Type B pancreatic cell (in vitro differentiated cells): ENCODE measurements around the gene TSPAN15. TPM values are rescaled to one million over a fixed set of nuclear protein-coding genes. Genes with fewer than 3 reads are reported as not detected.

Experiments
- DNase-seq: peaks from one replicate; pipeline ENCODE4 v3.0.0; 2021; ENCODE audit warnings: mixed read lengths; ENCODE audit not compliant: unreplicated experiment; ENCODE audit errors: extremely low spot score
- H3K27ac Mint-ChIP-seq: 2 replicates; pipeline ENCODE4 v1.8.0; 2021; ENCODE audit warnings: mild to moderate bottlenecking, mixed read lengths
- H3K27me3 Mint-ChIP-seq: 2 replicates; pipeline ENCODE4 v1.8.0; 2021; ENCODE audit warnings: mixed read lengths
- H3K36me3 Mint-ChIP-seq: 2 replicates; pipeline ENCODE4 v1.8.0; 2021; ENCODE audit warnings: mixed read lengths
- H3K4me1 Mint-ChIP-seq: one replicate; pipeline ENCODE4 v1.8.0; 2021; ENCODE audit warnings: mixed read lengths; ENCODE audit not compliant: unreplicated experiment
- H3K4me3 Mint-ChIP-seq: 2 replicates; pipeline ENCODE4 v1.8.0; 2021; ENCODE audit warnings: mild to moderate bottlenecking, mixed read lengths
- H3K9me3 Mint-ChIP-seq: 2 replicates; pipeline ENCODE4 v1.8.0; 2021; ENCODE audit warnings: mixed read lengths
- total RNA-seq: library from RNA; stranded (reverse); gene quantifications from 2 replicates; pipeline ENCODE4 v1.2.1, GENCODE V29; 2021; ENCODE audit warnings: low replicate concordance
- TF ChIP-seq, protein P1 (sequence below): fragments of 200-600 bp; sonication (generic); conservative IDR thresholded peaks from 2 replicates; pipeline ENCODE4 v1.5.0; 2021; ENCODE audit warnings: antibody characterized with exemption, mild to moderate bottlenecking

Gene TSPAN15
- total RNA-seq, 1 donor from 2014 or later = 19.7 TPM

DNA sequence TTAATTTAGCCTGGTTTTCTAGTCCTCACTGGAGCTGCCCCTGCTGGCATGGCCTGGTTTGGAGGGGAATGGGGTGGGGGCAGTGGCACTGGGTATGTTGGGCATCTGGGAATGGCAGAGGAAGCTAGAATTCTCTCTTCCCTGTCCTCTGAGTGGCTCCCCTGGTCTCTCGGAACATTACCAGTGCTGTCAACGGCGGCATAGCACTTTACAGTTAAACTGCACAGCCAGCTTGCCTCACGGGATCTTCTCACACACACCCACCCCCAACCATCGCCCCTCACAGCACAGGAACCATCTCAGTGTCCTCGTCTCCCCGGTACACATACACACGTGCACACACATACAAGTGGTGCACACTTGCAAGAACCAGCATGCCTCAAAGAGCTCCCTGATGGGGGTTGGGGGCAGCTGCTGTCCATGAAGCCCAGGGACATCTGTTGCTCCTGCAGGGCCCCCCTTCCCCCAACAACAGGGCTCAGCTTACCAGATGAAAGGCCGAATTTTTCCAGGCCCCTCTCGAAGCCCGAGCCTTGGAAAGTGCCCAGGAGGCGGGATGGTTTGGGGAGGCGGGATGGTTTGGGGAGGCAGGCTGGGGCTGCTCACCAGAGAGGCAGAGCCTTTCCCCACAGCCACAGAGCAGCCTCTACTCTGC is 41.0 kb downstream of the TSPAN15 start:
- Mint-ChIP-seq H3K27me3 (no peaks in the 10 kb centered on the region), H3K9me3 (peaks cover 10% of the 10 kb centered on the region), H3K27ac (peak overlapping the region; percentile 66), H3K36me3 (peaks cover 8% of the 10 kb centered on the region), H3K4me3 (no peak overlapping the region), H3K4me1 (peaks cover 12% of the 10 kb centered on the region)
- TF ChIP-seq, protein P1, sequence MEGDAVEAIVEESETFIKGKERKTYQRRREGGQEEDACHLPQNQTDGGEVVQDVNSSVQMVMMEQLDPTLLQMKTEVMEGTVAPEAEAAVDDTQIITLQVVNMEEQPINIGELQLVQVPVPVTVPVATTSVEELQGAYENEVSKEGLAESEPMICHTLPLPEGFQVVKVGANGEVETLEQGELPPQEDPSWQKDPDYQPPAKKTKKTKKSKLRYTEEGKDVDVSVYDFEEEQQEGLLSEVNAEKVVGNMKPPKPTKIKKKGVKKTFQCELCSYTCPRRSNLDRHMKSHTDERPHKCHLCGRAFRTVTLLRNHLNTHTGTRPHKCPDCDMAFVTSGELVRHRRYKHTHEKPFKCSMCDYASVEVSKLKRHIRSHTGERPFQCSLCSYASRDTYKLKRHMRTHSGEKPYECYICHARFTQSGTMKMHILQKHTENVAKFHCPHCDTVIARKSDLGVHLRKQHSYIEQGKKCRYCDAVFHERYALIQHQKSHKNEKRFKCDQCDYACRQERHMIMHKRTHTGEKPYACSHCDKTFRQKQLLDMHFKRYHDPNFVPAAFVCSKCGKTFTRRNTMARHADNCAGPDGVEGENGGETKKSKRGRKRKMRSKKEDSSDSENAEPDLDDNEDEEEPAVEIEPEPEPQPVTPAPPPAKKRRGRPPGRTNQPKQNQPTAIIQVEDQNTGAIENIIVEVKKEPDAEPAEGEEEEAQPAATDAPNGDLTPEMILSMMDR = no peak
- DNase-seq = no peak

DNA sequence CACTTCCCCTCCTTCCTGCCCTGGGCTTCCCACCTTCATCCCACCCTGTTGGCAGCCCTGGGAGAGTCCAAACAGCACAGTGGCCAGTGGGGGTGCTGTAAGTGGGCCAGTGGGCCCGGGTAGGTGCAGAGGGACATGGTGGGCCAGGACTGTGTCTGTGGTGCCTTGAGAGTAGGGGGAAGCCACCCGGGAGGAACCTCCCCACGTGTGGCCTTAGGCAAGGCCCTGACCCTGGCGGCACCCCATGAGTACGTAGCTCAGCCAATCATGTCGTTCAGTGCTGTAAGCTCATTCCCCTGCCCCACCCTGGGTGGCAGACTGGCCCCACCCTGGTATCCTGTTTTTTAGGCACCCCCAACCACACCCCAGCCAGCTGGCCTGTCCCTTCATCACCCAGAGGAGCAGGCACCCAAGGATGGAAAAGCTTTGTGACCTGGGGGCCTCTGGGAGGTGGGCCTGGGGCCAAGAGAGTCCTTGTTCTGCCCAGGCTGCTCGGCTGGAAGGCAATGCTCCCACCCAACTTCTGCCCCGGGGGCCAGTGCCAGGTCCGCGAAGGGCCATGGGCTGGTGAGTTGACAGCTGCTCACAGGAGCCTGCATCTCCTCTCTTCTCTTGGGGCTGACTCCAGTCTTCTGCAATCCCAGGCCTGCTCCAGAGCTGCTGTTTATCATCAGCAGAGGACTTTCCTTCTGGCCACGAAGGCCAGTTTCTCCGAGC is 41.6 kb downstream of the TSPAN15 start:
- no peak overlapping the region for H3K27ac Mint-ChIP-seq
- peaks cover 7% of the 10 kb centered on the region for H3K9me3 Mint-ChIP-seq
- H3K36me3 Mint-ChIP-seq = peaks cover 8% of the 10 kb centered on the region
- TF ChIP-seq, protein P1 = no peak
- no peak overlapping the region for H3K4me3 Mint-ChIP-seq
- H3K4me1 Mint-ChIP-seq = peaks cover 12% of the 10 kb centered on the region
- DNase-seq = no peak
- no peaks in the 10 kb centered on the region for H3K27me3 Mint-ChIP-seq

DNA sequence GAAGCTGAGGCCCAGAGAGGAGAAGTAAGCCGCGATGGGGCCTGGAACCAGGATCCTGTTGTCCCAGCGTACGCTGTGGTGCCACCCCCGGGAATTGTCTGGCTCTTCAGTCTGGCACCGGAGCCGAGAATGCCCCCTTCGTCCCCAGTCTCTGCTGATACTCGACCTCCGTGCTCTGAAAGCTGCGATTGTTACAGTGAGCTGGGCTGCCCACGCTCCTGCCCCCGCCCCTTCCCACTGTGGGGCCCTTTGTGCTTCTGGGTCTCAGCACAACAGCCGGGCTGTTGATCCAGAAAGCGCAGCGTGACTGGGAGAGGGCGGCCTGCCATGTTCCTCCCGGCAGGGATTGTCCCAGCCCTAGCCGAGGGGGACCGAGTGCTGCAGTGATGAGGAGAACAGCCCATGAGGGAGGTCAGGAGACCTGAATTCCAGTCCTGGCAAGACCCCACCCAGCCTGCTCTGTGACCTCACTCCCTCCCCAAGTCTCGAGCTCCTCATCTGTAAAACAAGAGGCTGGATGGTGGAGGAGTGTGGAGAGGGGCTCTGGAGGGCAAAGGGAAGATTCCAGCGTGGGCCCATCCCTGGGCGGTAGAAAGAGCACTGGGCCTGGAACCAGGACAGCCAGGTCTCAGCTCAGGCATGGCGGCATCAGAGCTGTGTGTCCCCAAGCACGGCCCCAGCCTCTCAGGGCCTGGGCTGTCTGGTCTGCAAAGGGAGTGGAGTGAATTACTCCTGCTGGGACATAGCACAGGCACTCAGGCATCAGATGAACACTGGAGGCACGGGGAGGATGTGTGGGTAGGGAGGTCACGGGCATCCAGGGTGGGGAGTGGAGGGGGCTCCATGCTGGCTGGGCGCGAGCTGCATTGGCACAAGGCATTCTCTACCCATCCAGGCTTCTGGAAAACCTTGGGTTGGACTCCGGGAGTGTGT is 43.6 kb downstream of the TSPAN15 start:
- peaks cover 16% of the 10 kb centered on the region for H3K4me1 Mint-ChIP-seq
- no peaks in the 10 kb centered on the region for H3K9me3 Mint-ChIP-seq
- H3K36me3 Mint-ChIP-seq = no peaks in the 10 kb centered on the region
- no peaks in the 10 kb centered on the region for H3K27me3 Mint-ChIP-seq
- no peak overlapping the region for H3K27ac Mint-ChIP-seq
- H3K4me3 Mint-ChIP-seq = peak overlapping the region; percentile 7
- DNase-seq = no peak
- TF ChIP-seq, protein P1 = no peak

DNA sequence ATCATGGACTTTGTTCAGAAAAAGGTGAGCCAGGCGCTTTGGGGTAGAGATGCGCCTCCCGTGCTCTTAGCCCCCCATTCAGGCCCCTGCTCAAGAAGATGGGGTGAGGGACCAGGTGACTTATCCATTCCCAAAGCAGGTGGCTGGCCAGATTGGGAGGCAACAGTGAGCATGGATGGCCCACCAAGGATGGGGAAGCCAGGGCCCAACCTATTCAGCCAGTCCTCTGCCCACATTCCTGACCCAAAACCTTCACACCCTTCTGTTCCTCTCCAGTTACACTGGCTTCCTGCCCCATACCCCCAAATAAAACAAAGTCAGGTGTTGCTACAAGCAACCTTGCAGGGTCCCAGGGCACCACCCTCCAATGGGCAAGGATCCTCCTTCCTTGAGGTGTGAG is 44.4 kb downstream of the TSPAN15 start:
- Mint-ChIP-seq H3K27ac (no peak overlapping the region), H3K36me3 (no peaks in the 10 kb centered on the region), H3K4me1 (peaks cover 16% of the 10 kb centered on the region), H3K27me3 (no peaks in the 10 kb centered on the region), H3K9me3 (no peaks in the 10 kb centered on the region), H3K4me3 (no peak overlapping the region)
- TF ChIP-seq, protein P1 = no peak
- no peak for DNase-seq

DNA sequence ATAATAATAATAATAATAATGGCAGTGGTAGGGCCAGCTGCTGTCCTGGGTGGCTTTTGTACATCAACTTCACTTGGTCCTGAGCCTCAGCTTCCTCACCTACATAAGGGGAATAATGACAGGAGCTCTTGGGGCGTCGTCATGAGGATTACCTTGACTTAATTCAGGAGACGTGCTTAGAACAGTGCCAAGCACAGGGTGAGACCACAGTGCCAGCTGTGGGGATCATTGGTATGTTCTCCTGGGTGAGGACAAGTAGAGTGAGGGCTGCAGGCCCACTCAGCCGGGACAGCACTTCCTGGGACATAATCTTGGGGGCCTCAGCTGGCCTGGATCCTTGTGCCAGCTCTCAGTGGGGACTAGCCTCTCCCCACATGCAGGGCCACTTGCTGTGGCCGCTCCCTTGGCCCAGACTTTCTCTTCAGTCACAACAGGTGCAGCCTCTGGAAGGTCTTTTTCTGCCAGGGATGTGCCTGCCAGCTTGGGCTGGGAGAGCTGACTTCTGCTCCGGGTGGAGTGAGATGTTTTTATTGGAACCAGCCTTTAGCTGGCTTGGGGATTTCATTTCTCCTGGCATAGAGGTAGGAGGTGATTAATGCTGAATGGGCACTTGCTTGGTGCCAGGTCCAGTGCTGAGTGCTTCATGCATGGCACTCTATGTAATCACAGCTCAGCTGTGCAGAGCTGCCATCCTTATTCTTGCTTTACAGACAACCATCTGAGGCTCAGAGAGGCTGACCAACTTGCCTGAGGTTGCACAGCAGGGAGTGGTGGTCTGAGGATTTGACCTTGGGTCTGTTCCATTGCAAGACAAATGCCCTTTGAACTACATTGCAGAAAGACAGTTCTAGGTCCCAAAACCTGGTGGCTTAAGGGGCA is 45.3 kb downstream of the TSPAN15 start:
- no peaks in the 10 kb centered on the region for H3K36me3 Mint-ChIP-seq
- TF ChIP-seq, protein P1 = no peak
- no peak for DNase-seq
- H3K9me3 Mint-ChIP-seq = no peaks in the 10 kb centered on the region
- H3K27ac Mint-ChIP-seq = no peak overlapping the region
- no peak overlapping the region for H3K4me3 Mint-ChIP-seq
- H3K4me1 Mint-ChIP-seq = peaks cover 16% of the 10 kb centered on the region
- no peaks in the 10 kb centered on the region for H3K27me3 Mint-ChIP-seq
